HepG2 (cell line): ENCODE measurements around the gene PCCB. TPM values are rescaled to one million over a fixed set of nuclear protein-coding genes. Genes with fewer than 3 reads are reported as not detected.

ENCODE experiments used
- FOSL2 ChIP-seq: sonication (generic); formaldehyde crosslinking; IDR thresholded peaks from 2 replicates; pipeline ENCODE4 v1.4.0; 2020; ENCODE audit warnings: missing genetic modification reagents
- FOXC1 ChIP-seq: sonication (generic); formaldehyde crosslinking; IDR thresholded peaks from 2 replicates; pipeline ENCODE4 v1.8.0; 2022; ENCODE audit warnings: mild to moderate bottlenecking, missing genetic modification reagents, borderline replicate concordance
- GATAD1 ChIP-seq: IDR thresholded peaks from 2 replicates; pipeline ENCODE4 v1.6.1; 2016; ENCODE audit warnings: missing genetic modification reagents, missing compliant biosample characterization
- KDM6A ChIP-seq: IDR thresholded peaks from 2 replicates; pipeline ENCODE4 v1.6.1; 2016; ENCODE audit warnings: low read depth
- MTA1 ChIP-seq: sonication (generic); formaldehyde crosslinking; IDR thresholded peaks from 2 replicates; pipeline ENCODE4 v1.4.0; 2020; ENCODE audit warnings: missing genetic modification reagents, mild to moderate bottlenecking, borderline replicate concordance
- MTF1 ChIP-seq: sonication (generic); formaldehyde crosslinking; IDR thresholded peaks from 2 replicates; pipeline ENCODE4 v1.5.0; 2020; ENCODE audit warnings: missing genetic modification reagents
- NR3C1 ChIP-seq: sonication (generic); formaldehyde crosslinking; IDR thresholded peaks from 2 replicates; pipeline ENCODE4 v1.4.0; 2020; ENCODE audit warnings: missing genetic modification reagents
- SIN3A ChIP-seq: IDR thresholded peaks from 2 replicates; pipeline ENCODE4 v1.6.1; 2011; ENCODE audit warnings: low read depth, mild to moderate bottlenecking, control low read depth, low read length, borderline replicate concordance
- THAP7 ChIP-seq: sonication (generic); formaldehyde crosslinking; IDR thresholded peaks from 2 replicates; pipeline ENCODE4 v1.8.1; 2023; ENCODE audit warnings: mild to moderate bottlenecking, missing genetic modification reagents
- ZFP36L2 ChIP-seq: sonication (generic); formaldehyde crosslinking; IDR thresholded peaks from 2 replicates; pipeline ENCODE4 v1.4.0; 2020; ENCODE audit warnings: missing genetic modification reagents
- ZNF253 ChIP-seq: sonication (generic); formaldehyde crosslinking; IDR thresholded peaks from 2 replicates; pipeline ENCODE4 v1.8.0; 2022; ENCODE audit warnings: mild to moderate bottlenecking, missing genetic modification reagents, borderline replicate concordance
- ZNF350 ChIP-seq: sonication (generic); formaldehyde crosslinking; IDR thresholded peaks from 2 replicates; pipeline ENCODE4 v1.4.0; 2020; ENCODE audit warnings: mild to moderate bottlenecking, low read depth, missing genetic modification reagents, borderline replicate concordance
- ZNF383 ChIP-seq: sonication (generic); formaldehyde crosslinking; IDR thresholded peaks from 2 replicates; pipeline ENCODE4 v1.4.0; 2020; ENCODE audit warnings: missing genetic modification reagents, mild to moderate bottlenecking, borderline replicate concordance
- ZNF800 ChIP-seq: sonication (generic); formaldehyde crosslinking; IDR thresholded peaks from 2 replicates; pipeline ENCODE4 v1.4.0; 2020; ENCODE audit warnings: missing genetic modification reagents
- ZNF883 ChIP-seq: sonication (generic); formaldehyde crosslinking; IDR thresholded peaks from 2 replicates; pipeline ENCODE4 v1.5.1; 2020; ENCODE audit warnings: mild to moderate bottlenecking, missing genetic modification reagents; ENCODE audit errors: not compliant biosample characterization
- polyA plus RNA-seq, 8 experiments: library from polyadenylated mRNA; depleted of rRNA in 3 of 8; stranded (reverse) in 7 of 8; unstranded in 1 of 8; fragments of >200 nt; fragmentation: Illumina TruSeq in 4 of 8; extraction: Trizol in 4 of 8; gene quantifications; 2 replicates each; pipeline versions ENCODE4 v1.2.1 to v1.2.3, GENCODE V29; 2011 to 2016; ENCODE audit warnings: low read depth in 4 of 8, missing spikeins in 1 of 8, mixed read lengths in 1 of 8; ENCODE audit not compliant: insufficient read depth in 1 of 8
- total RNA-seq, 5 experiments: library from RNA; depleted of rRNA; stranded (reverse); fragments of >200 nt; fragmentation: Illumina TruSeq; extraction: Trizol; gene quantifications; 2 replicates each; pipeline ENCODE4 v1.2.3, GENCODE V29; 2016; ENCODE audit warnings: low read depth in 1 of 5
- TF ChIP-seq, protein P1 (sequence below): sonication (generic); formaldehyde crosslinking; IDR thresholded peaks from 2 replicates; pipeline ENCODE4 v1.4.0; 2020; ENCODE audit warnings: missing genetic modification reagents, borderline replicate concordance

PCCB gene
- total and polyA plus RNA-seq, 2 of the 13 experiments (the other 11 are each of a cell fraction or from before 2014, with no cell fraction given): 84.1 to 88.7 TPM

GRCh38 chr3:136250059-136250902, at the start of gene PCCB (continued):
- TF ChIP-seq, protein P1, sequence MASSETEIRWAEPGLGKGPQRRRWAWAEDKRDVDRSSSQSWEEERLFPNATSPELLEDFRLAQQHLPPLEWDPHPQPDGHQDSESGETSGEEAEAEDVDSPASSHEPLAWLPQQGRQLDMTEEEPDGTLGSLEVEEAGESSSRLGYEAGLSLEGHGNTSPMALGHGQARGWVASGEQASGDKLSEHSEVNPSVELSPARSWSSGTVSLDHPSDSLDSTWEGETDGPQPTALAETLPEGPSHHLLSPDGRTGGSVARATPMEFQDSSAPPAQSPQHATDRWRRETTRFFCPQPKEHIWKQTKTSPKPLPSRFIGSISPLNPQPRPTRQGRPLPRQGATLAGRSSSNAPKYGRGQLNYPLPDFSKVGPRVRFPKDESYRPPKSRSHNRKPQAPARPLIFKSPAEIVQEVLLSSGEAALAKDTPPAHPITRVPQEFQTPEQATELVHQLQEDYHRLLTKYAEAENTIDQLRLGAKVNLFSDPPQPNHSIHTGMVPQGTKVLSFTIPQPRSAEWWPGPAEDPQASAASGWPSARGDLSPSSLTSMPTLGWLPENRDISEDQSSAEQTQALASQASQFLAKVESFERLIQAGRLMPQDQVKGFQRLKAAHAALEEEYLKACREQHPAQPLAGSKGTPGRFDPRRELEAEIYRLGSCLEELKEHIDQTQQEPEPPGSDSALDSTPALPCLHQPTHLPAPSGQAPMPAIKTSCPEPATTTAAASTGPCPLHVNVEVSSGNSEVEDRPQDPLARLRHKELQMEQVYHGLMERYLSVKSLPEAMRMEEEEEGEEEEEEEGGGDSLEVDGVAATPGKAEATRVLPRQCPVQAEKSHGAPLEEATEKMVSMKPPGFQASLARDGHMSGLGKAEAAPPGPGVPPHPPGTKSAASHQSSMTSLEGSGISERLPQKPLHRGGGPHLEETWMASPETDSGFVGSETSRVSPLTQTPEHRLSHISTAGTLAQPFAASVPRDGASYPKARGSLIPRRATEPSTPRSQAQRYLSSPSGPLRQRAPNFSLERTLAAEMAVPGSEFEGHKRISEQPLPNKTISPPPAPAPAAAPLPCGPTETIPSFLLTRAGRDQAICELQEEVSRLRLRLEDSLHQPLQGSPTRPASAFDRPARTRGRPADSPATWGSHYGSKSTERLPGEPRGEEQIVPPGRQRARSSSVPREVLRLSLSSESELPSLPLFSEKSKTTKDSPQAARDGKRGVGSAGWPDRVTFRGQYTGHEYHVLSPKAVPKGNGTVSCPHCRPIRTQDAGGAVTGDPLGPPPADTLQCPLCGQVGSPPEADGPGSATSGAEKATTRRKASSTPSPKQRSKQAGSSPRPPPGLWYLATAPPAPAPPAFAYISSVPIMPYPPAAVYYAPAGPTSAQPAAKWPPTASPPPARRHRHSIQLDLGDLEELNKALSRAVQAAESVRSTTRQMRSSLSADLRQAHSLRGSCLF: no peak
- TF ChIP-seq FOXC1 (peak; percentile 92), MTF1 (CRISPR knock-in tag) (no peak), NR3C1 (CRISPR knock-in tag) (no peak), SIN3A (no peak), ZNF883 (CRISPR knock-in tag) (peak; percentile 24), MTA1 (CRISPR knock-in tag) (no peak; the same call in 1 of the 2 replicates), ZNF383 (CRISPR knock-in tag) (no peak), FOSL2 (CRISPR knock-in tag) (peak; percentile 41), GATAD1 (peak; percentile 86), THAP7 (CRISPR knock-in tag) (peak; percentile 75; the same call in 1 of the 2 replicates), KDM6A (CRISPR knock-in tag) (no peak), ZNF800 (CRISPR knock-in tag) (no peak), ZFP36L2 (no peak), ZNF253 (CRISPR knock-in tag) (peak; percentile 72; the same call in 1 of the 2 replicates), ZNF350 (CRISPR knock-in tag) (peak; percentile 79)
